Osteoblast (primary cell): Measurements from ENCODE around the gene MPC2. TPM values are rescaled to one million over a fixed set of nuclear protein-coding genes. Genes with fewer than 3 reads are reported as not detected.
A peak's percentile ranks its signal among the peaks of the same experiment; 100 is the strongest.

Source experiments
- DNase-seq: peaks from one replicate; pipeline ENCODE4 v3.0.0; 2011; ENCODE audit warnings: low spot score, mixed read lengths; ENCODE audit not compliant: insufficient read length; ENCODE audit errors: missing footprints
- H2AFZ ChIP-seq: 2 replicates; pipeline ENCODE4 v1.6.0; 2011; ENCODE audit warnings: mild to moderate bottlenecking, low read length
- H3K27ac ChIP-seq: 2 replicates; pipeline ENCODE4 v1.5.1; 2011; ENCODE audit warnings: mild to moderate bottlenecking, low read depth, low read length, moderate library complexity
- H3K27me3 ChIP-seq: 2 replicates; pipeline ENCODE4 v1.6.0; 2012; ENCODE audit warnings: mild to moderate bottlenecking, control low read depth, inconsistent platforms, low read length, moderate library complexity; ENCODE audit not compliant: insufficient read depth
- H3K36me3 ChIP-seq: 2 replicates; pipeline ENCODE4 v1.5.1; 2011; ENCODE audit warnings: mild to moderate bottlenecking, low read length, control low read depth, moderate library complexity; ENCODE audit not compliant: insufficient read depth
- H3K4me1 ChIP-seq: 2 replicates; pipeline ENCODE4 v1.5.1; 2011; ENCODE audit warnings: mild to moderate bottlenecking, low read length, control low read depth, moderate library complexity; ENCODE audit not compliant: insufficient read depth
- H3K4me2 ChIP-seq: 2 replicates; pipeline ENCODE4 v1.6.0; 2011; ENCODE audit warnings: mild to moderate bottlenecking, low read length; ENCODE audit not compliant: insufficient read depth
- H3K4me3 ChIP-seq: fragments of 200-600 bp; sonication (generic); 3 replicates; pipeline ENCODE4 v1.5.1; 2012; ENCODE audit warnings: mild to moderate bottlenecking, low read length, inconsistent platforms; ENCODE audit not compliant: insufficient read depth
- H3K79me2 ChIP-seq: 2 replicates; pipeline ENCODE4 v1.6.0; 2012; ENCODE audit warnings: mild to moderate bottlenecking, low read length, control low read depth, inconsistent platforms; ENCODE audit not compliant: insufficient read depth
- H3K9me3 ChIP-seq: 2 replicates; pipeline ENCODE4 v1.5.1; 2011; ENCODE audit warnings: low read depth, low read length, control low read depth
- H4K20me1 ChIP-seq: 2 replicates; pipeline ENCODE4 v1.6.0; 2012; ENCODE audit warnings: mild to moderate bottlenecking, low read length, control low read depth; ENCODE audit not compliant: insufficient read depth
- CTCF ChIP-seq: IDR thresholded peaks from 2 replicates; pipeline ENCODE4 v1.5.1; 2011; ENCODE audit warnings: mild to moderate bottlenecking, low read depth, low read length, moderate library complexity; ENCODE audit errors: extremely low read depth
- total RNA-seq: library from RNA; depleted of rRNA; stranded (reverse); fragments of >200 nt; gene quantifications from 2 replicates; pipeline ENCODE4 v1.2.3, GENCODE V29; 2012

Gene MPC2
- total RNA-seq, 1 donor: 34.7 TPM

- peaks cover 35% of the 10 kb centered on the region for H4K20me1 ChIP-seq
- no peak overlapping the region for H3K27ac ChIP-seq
Observed at GRCh38 chr1:167940264-167940663, 3.4 kb upstream of the MPC2 start.

GRCh38 chr1:167938080-167938636, 1.3 kb upstream of the MPC2 start:
- TF ChIP-seq CTCF: no peak

More at GRCh38 chr1:167940264-167940663, 3.4 kb upstream of the MPC2 start:
- Histone ChIP-seq H3K79me2 (peaks cover 92% of the 10 kb centered on the region), H3K9me3 (no peaks in the 10 kb centered on the region), H3K27me3 (no peaks in the 10 kb centered on the region), H3K4me2 (no peak overlapping the region), H2AFZ (no peak overlapping the region), H3K4me3 (no peak overlapping the region), H3K4me1 (peaks cover 12% of the 10 kb centered on the region), H3K36me3 (no peaks in the 10 kb centered on the region)
- TF ChIP-seq CTCF: no peak
- DNase-seq: no peak

GRCh38 chr1:167937709-167938010, 788 bp upstream of the MPC2 start:
- Histone ChIP-seq H3K4me1 (peaks cover 23% of the 10 kb centered on the region), H2AFZ (peak overlapping the region; percentile 59), H3K27ac (peak overlapping the region; percentile 99), H4K20me1 (peaks cover 35% of the 10 kb centered on the region), H3K9me3 (no peaks in the 10 kb centered on the region), H3K36me3 (no peaks in the 10 kb centered on the region), H3K79me2 (peaks cover 93% of the 10 kb centered on the region), H3K4me2 (peak overlapping the region; percentile 97), H3K4me3 (peak overlapping the region; percentile 95), H3K27me3 (no peaks in the 10 kb centered on the region)
- DNase-seq: no peak
- TF ChIP-seq CTCF: no peak

More at GRCh38 chr1:167938080-167938636, 1.3 kb upstream of the MPC2 start:
- peak; percentile 34 for DNase-seq
- Histone ChIP-seq H2AFZ (no peak overlapping the region), H3K4me3 (peak overlapping the region; percentile 95), H3K36me3 (no peaks in the 10 kb centered on the region), H3K27me3 (no peaks in the 10 kb centered on the region), H3K4me1 (peaks cover 23% of the 10 kb centered on the region), H3K4me2 (peak overlapping the region; percentile 97), H4K20me1 (peaks cover 36% of the 10 kb centered on the region), H3K27ac (peak overlapping the region; percentile 99), H3K9me3 (no peaks in the 10 kb centered on the region), H3K79me2 (peaks cover 92% of the 10 kb centered on the region)

- Histone ChIP-seq H4K20me1 (peaks cover 28% of the 10 kb centered on the region), H3K9me3 (no peaks in the 10 kb centered on the region), H3K27ac (peak within 1 kb of the TSS; percentile 99), H2AFZ (peak within 1 kb of the TSS; percentile 98), H3K36me3 (no peaks in the 10 kb centered on the region), H3K4me2 (peak within 1 kb of the TSS; percentile 97), H3K79me2 (peaks cover 88% of the 10 kb centered on the region), H3K4me3 (peak within 1 kb of the TSS; percentile 95), H3K27me3 (no peaks in the 10 kb centered on the region), H3K4me1 (peaks cover 23% of the 10 kb centered on the region)
- peak; percentile 98 for DNase-seq
- no peak for TF ChIP-seq CTCF
Observed at GRCh38 chr1:167936068-167936929, 573 bp downstream of the MPC2 start, which contains the start of gene DCAF6. Gene DCAF6, plus strand, starts transcription at chr1:167936683. Its CDS starts 229 bp downstream, at chr1:167936912.
